M059J (cell line): Measurements from ENCODE around the gene AGBL3. TPM values are rescaled to one million over a fixed set of nuclear protein-coding genes. Genes with fewer than 3 reads are reported as not detected.
"Not testable (repeated sequence)": the region's sequence is repeated elsewhere in the genome, so short reads cannot be mapped to it uniquely, and the experiment has no call there.

Experiments used
- DNase-seq: peaks from one replicate; pipeline ENCODE4 v3.0.0-alpha.2; 2012; ENCODE audit warnings: low read depth
- total RNA-seq: library from RNA; depleted of rRNA; stranded (reverse); fragments of >200 nt; shearing (Covaris generic); gene quantifications from 2 replicates; pipeline ENCODE4 v1.2.3, GENCODE V29; 2014

Gene AGBL3
- total RNA-seq, 1 experiment from 2014 or later: 1.8 TPM

DNA sequence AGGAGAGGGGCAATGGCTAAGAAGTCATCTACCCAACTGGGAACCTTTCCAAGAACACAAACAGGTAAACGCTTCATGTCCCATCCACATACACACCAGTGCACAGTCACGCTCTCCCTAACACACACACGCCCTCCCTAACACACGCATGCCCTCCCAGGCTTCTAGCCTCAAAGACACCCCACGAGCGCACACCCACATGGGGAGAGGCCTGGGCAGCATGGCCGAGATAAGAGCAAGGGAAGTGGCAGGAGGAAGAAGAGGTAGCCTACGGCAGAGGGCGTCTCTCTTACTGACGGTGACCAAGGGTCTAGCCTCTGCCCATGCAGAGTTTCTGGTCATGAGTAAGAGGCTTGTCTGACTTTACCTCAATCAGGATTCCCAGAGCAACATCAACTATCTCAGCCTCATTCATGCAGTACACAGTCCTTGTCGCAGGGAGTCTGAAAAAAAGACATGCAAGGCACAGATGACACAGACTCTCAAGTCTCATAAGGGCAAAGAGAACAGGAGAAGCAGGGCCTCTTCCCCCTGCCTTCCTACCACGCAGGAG lies 181.1 kb downstream of the AGBL3 start:
- no peak for DNase-seq

DNA sequence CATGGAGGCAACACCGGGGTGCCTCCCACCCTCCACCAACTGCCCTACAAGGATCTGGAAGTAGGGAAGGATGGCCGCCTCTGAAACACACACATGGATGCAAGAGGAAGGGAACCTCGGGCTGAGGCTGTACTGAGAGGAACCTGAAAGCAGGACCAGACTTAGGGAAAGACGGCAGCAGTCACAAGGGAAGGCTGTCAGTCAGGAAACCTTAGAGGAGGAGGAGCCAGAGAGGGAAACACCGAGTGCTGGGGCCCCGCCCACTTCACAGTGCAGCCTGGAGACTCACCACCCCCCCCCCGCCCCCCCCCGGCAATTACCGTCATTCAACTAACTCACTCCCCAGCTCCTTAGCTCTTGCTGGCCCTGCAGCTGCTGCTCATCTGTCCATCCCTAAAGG lies 181.7 kb downstream of the AGBL3 start:
- DNase-seq: no peak

DNA sequence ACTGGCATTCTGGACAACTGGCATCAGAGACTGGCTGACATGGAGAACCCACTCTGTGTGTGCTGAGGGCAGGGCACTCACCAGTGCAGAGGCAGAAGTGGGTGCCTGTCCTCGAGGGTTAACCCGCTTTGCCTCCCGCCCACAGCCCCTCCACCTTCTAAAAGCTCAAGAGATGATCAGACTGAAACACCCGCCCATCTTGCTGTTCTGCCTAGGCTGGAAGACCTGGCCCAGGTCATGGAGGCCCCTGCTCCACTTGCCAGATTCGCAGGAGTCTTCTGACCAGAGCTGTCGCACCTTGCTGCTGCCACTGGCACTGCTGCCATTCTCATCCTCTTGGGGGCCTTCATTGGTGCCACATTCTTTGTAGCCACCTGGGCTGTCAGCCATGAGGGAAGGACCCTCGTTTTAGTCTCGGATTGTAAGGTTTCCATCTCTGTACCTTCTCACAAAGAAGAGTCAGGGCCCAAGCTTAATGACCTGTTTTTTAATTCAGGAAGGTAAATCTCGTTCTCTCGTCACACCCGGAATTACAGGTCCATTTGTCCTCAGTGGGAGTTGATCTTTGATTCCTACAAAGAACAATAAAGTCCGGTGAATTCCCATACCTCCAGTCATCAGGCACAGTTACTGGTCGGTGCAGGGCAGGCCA lies 182.3 kb downstream of the AGBL3 start:
- no peak for DNase-seq

DNA sequence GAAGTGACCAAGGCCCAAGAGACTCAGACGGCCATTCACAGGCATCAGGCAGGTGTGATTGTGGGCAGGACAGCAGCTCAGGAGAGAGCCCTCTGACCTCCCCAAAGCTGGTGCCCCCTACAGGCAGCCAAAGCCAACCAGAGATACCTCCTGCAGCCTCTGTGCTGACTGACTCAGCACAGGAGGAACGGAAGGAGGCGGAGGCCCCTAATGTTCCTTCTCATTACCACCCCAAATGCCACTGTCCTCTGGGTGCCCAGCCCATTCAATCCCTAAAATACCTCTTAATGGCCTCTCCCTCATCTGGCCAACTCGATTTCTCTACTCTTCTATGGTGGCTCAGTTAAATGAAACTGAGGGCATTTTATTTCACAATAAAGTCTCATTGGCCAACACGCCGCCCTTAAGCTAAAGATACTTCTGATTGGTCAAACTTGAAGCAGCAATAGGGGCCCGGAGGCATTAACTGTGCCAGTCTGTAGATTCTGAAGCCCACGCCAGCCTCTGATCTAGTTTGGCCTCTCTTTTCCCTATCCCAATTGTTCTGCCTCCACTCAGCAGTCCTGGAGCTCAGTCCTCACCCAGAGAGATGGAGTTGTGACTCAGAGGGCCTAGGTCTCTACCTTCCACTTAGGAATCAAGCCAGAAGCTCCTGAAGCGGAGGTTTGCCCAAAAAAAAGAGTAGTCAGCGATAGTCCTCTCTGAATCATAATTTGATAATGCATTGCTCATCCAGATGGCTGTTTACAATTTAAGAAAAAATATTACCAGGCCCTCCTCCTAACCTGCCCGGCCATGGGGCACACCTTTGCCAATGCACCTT lies 183.0 kb downstream of the AGBL3 start:
- peak; percentile 81 for DNase-seq

DNA sequence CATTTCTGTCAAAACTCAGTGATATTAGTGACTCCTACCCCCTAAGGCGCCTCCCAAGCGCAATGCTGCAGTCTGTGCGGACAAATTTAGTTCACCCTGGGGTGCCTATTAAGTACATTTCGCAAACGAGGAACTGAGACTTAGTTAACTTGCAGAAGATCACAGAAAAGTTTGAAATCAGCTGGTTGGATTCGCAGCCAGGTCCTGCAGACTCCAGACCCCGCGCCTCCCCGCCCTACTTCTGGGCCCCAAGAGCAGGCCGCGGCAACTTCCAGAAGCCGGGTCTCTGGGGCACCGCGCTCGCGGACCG lies 183.6 kb downstream of the AGBL3 start:
- DNase-seq: no peak

DNA sequence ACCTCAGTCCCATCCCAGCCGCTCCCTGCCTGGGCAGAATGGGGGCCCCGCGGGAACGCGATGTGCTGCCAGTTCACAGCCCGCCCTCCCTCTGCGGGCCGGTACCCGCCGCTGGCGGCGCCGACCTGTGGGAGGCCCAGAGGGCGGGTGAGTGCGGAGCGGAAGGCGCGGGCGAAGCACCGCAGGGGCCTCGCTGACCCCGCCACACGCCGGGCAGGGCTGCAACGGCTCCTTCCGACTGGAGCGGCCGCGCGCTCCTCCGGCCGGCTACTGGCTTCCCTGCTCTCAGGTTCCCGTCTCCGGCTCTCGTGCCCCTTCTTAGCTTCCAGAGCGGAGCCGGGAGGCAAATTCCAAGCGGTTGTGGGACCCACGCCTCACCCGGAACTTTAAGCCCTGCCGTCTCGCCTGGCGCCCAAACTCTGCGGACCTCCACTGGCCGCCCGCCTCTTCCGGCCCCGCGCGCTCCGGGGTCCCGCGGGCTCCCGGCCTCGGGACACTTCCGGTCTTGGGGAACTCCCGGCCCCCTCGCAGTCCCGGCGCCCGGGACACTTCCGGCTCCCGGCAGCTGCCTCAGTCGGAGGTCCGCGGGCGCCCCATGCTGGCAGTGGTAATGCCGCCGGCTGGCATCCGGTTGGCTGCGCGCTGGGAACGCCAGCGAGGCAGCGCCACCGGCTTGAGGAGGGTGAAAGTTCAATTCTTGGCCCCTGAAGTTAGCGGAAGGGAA lies 184.1 kb downstream of the AGBL3 start, which contains the start of gene CYREN:
Gene CYREN, minus strand, starts transcription at position 434 of the 724 bp plus-strand sequence. CDS start 1,785 bp downstream, outside the sequence.
- DNase-seq: peak; percentile 95

DNA sequence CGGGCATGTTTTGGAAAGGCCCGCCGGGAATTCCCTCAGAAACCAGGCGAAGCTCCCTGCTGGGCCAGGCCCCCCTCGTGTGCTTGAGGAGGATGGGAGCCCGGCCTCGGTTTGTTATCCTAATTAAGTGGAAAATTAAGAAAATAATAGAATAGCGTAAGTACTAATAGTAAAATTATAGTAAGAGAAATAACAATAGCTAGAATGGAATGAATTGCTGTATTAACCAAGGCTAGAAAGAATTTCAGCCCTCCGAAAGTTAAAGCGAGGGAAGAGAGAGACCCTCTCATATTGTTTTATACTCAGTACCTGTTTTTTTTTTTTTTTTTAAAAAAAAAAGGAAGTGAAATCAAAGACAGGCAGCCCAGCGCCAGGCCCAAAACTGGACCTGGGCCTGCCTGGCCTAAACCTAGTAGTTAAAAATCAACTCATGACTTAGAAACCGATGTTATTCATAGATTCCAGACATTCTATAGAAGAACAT lies 184.7 kb downstream of the AGBL3 start:
- DNase-seq: not testable (repeated sequence)

DNA sequence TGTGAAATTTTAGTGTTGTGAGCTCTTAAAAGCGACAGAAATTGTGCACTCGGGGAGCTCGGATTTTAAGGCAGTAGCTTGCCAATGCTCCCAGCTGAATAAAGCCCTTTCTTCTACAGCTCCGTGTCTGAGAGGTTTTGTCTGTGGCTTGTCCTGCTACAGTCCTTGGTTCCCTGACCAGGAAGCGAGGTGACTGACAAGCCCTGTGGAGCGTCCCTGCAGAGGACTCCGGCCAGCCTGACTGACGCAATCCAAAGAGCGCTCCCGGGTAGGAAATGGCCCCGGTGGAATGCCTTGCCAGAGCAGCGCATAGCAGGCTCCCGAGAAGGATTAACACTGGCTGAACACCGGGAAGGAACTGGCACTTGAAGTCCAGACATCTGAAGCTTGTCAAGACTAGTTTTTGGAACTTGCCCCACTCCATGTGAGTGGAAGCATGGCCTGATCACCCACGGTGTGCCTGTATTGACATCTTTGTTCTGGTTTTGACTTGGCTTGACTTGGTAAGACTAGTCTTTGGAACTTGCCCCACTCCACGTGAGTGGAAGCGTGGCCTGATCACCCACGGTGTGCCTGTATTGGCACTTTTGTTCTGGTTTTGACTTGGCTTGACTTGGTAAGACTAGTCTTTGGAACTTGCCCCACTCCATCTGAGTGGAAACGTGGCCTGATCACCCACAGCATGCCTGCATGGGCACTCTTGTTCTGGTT lies 185.4 kb downstream of the AGBL3 start:
- DNase-seq: not testable (repeated sequence)

DNA sequence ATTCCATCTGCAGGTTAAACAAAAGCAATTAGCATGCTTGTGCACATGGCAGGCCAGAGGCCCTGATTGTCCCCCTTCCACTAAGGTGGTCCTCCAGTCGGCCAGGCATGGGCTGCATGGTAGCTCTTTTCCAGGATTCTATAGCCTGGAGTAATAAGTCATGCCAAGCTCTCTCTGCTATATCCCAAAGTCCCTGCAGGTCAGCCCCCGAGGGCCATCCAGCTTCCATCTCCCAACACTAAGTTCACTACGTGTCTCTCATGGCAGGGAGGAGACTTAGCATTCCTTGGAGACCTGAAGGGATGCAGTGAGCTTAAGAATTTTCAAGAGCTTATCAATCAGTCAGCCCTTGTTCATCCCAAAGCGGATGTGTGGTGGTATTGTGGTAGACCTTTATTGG lies 187.6 kb downstream of the AGBL3 start:
- not testable (repeated sequence) for DNase-seq

DNA sequence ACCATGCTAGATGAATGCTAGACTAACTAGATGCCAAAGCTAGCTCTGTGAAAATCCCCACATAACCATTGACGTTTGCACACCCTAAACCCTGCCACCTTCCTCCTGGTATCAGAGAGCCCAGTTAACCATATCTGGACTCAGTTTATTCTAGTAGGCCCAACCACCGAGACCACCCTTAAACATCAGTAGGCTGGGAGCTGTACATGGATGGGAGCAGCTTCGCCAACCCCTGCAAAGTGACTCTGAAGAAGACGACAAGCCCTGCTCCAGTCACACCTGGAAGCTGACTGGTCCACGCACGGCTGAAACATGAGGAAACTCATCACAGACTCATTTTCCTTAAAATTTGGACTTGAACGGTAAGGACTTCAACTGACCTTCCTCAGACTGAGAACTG lies 188.6 kb downstream of the AGBL3 start:
- no peak for DNase-seq

DNA sequence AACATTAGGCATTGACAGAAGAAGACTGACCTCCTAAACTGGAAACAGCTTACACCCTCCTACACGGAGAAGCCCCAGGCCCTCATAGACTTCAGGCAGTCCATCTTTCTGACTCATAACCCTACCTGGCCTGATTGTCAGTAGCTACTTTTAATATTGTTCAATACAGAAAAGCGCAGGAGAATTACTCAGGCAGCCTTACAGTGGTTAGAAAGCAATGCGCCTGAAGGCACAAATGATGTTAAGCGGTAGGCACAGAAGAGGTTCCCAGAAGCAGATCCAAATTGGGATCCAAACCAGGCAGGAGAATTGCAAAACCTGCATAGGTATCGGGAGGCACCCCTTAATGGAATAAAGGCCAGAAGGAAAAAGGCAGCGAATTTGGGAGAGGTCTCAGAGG lies 189.6 kb downstream of the AGBL3 start:
- DNase-seq: no peak

DNA sequence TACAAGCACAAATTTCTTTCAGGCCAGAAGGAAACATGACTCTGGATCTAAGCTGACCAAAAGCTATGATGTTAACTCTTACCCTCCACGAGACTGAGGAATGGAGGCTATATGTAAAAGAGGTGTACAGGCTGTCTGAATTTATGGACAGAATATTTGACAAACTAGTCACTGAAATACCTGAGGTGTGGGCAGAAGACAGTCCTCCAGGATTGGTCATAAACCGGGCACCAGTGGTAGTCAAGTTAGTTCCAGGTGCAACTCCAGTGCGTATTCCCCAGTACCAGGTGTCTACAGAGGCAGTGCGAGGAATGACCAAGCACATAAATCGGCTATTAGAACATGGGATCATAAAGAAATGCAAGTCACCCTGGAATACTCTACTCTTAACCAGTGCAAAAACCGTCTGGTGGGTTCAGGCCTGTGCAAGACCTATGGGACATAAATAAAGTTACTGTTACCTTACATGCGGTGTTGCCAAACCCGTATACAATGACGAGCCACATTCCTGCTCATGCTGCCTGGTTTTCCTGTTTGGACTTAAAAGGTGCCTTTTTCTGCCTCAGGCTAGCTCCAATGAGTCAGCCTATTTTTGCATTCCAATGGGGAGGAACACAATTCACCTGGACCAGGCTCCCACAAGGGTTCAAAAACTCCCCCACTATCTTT lies 190.9 kb downstream of the AGBL3 start:
- peak; percentile 72 for DNase-seq

DNA sequence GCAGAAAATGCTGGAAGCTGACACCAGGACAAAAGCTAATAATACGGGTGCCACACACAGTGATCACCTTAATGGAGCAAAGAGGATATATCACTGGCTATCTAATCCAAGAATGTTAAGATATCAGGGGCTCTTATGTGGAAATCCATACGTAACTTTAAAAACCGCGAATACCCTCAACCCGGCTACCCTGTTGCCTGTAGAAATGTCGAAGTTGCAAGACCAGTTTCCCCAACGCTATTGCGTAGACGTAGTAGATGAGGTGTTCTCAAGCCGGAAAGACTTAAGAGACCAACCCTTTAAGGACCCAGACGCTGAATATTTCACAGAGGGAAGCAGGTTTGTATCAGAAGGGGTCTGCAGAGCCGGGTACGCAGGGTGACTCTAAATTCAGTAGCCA lies 192.1 kb downstream of the AGBL3 start:
- DNase-seq: no peak

DNA sequence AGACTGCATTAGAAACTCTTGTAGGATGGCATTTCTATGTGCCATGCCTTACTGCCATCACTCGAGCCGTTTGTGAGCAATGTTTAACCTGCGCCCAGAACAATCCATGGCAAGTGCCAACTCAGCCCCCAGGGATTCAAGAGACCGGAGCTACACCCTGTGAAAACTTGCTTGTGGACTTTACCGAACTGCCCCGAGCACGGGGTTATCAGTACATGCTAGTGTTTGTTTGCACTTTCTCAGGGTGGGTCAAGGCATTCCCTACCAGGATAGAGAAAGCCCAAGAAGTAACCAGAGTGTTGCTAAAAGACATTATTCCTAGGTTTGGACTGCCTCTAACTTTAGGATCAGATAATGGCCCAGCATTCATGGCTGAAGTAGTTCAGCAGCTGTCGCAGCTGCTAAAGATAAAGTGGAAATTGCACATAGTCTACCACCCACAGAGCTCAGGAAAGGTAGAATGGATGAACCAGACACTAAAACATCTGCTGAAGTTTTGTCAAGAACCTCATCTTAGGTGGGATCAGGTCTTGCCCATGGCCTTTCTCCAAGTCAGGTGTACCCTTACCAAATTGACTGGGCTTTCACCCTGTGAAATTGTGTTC lies 193.1 kb downstream of the AGBL3 start:
- no peak for DNase-seq

DNA sequence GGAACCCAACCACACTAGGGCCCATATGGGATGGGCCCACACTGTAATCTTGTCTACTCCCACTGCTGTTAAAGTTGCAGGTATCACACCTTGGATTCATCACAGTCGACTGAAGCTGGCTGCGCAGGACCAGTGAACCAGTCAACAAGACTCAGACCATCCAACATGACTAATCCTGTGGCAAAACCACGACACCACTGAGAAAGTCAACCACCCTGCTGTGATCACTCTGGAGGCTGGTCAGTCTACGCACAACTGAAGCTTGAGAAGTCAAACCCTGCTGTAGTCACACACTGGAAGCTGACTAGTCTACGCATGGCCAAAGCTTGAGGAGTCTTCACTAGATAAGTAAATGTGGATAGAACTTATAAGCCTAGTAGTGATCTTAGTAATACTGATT lies 193.8 kb downstream of the AGBL3 start:
- DNase-seq: no peak

DNA sequence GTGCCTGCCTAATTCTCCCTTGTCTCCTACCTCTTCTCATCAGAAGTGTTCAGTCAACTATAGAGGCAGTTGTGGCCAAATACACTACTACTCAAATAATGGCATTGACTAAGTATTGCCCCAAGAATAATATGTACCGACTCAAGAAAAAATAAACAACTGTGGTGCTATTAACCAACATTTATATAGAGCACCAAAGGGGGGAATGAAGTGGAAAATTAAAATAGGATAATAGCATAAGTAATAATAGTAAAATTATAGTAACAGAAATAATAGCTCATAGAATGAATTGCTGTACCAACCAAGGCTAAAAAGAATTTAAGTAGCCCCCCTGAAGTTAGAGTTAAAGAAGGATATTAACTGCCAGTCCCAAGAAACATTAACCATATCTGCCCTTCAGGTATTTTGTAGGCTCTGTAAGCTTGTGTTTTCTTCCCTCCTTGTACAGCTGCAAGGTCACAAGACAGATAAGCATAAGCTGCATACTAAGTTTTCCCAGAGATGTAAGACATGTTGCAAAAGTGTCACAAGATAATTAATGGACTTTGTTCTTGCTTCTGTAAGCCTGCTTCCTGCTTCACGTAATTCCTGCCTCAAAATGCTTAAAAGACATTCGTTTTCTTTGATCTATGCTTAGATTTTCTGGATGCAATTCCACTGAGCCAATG lies 195.1 kb downstream of the AGBL3 start:
- no peak for DNase-seq

DNA sequence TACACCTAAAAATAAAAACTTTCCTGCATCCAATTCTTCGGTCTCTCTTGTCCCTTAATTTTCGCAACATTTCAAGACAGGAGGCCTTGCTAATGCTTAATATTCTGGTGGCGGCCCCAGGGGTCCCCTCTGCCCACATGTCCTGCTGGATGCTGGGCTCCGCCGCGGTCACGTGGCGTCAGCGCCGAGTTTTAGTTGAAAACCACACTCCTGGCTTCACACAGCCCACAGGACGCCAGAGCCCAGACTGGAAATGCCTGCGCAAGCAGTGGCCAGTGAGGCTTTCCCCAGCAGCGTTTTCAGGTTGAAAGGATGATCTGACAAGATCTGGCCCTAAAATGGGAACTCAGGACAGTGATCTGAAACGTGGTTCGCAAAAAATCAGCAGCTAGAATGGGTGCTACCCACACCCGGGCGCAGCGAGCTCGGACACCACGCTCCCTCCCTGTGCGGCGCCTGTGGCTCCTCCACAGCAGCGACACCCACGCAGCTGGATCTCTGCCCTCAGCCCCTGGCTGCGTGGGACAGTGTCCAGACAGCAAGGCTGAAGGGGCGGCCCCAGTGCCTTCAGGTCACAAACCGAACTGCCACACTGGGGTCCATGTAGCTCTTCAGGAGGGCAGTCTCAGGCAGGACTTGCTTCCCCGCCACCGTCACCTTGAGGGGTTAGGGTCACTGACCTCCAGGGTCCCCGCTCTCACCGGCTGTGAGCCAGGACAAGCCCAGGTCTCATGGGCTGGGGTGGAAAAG lies 195.8 kb downstream of the AGBL3 start:
- DNase-seq: no peak

DNA sequence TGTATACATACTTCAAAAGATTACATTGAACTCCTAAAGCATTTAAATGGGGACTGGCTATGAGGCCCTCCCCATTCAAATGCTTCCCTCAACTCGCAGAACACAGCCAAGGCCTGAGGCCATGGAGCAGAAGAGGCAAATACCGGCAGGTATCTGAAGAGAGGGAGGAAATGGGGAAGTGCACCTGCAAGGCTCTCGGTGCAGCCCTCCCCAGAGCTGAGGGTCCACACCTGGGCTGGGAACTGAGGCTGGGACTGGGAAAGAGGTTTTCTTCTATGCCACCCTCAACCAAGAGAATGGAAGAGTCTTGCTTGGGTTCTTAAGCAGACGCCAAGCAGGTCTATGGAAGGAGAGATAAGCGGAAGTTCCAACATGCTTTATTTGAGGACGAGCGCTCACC lies 197.2 kb downstream of the AGBL3 start:
- DNase-seq: no peak

DNA sequence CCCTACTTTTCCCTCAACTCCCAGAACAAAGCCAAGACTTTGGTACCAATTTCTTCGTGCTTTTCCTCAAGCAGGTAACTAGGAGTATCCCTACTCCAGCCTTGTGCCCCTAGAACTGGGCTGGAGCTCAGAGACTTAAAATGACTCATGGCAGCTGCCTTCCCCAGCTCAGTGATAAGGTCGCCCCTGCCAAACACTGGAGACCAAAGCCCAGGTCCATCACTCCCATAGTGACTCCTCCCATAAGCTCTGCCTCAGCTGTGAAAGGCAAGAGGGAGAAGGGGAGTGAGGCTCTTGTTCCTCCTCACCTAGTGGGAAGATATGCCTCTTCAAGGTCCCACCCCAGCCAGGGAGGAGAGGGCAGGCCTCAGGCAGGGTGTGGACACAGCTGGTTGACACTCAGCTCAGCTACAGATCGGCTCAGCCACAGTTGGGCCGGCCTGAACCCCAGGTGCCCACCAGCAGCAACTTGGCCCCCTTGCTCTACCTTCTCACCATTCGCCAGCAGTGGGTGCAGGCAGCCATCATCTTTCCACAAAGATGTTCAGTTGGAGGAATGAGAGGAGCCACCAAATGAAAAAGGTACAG lies 198.0 kb downstream of the AGBL3 start:
- DNase-seq: no peak
